H1 (cell line): ENCODE data around the gene ZBTB20. TPM values are rescaled to one million over a fixed set of nuclear protein-coding genes. Genes with fewer than 3 reads are reported as not detected.

Experiments used
- CTCF ChIA-PET: fragments of 300-600 bp; sonication (Branson Sonifier 250); formaldehyde crosslinking; loops from one replicate; lab custom pipeline; 2021; ENCODE audit not compliant: partially characterized antibody; lab: Charles Lee
- POLR2A ChIA-PET: fragments of 300-600 bp; sonication (Branson Sonifier 250); formaldehyde crosslinking; loops from one replicate; lab custom pipeline; 2021; ENCODE audit warnings: inconsistent platforms; ENCODE audit not compliant: partially characterized antibody; lab: Charles Lee
- DNase-seq, 2 experiments: peaks; one replicate each; pipeline versions ENCODE4 v3.0.0 to v3.0.0-alpha.2; 2010 to 2022; ENCODE audit warnings: low spot score in 2 of 2, low read depth in 1 of 2, mixed read lengths in 1 of 2
- FAIRE-seq: peaks from 2 replicates; lab custom pipeline; 2011; peaks lifted over from hg19 to GRCh38; lab: Jason Lieb, UNC
- H2AFZ ChIP-seq: 2 replicates; pipeline ENCODE4 v1.8.1; 2012; ENCODE audit warnings: low read length, inconsistent platforms
- H2AK5ac ChIP-seq: 2 replicates; pipeline ENCODE4 v1.6.1; 2013; ENCODE audit warnings: low read depth, low read length
- H2BK120ac ChIP-seq: replicated peaks from 2 replicates; pipeline ENCODE3; 2013; ENCODE audit warnings: low read depth, low read length, inconsistent platforms
- H2BK12ac ChIP-seq: 2 replicates; pipeline ENCODE4 v1.6.1; 2013; ENCODE audit warnings: low read depth, low read length
- H2BK15ac ChIP-seq: 2 replicates; pipeline ENCODE4 v1.6.1; 2013; ENCODE audit warnings: low read length
- H2BK20ac ChIP-seq: 2 replicates; pipeline ENCODE4 v1.6.1; 2013; ENCODE audit warnings: low read length
- H2BK5ac ChIP-seq: 2 replicates; pipeline ENCODE4 v1.6.1; 2013; ENCODE audit warnings: low read depth, low read length
- H3K14ac ChIP-seq: 2 replicates; pipeline ENCODE4 v1.6.1; 2013; ENCODE audit warnings: inconsistent platforms; ENCODE audit not compliant: insufficient read length
- H3K18ac ChIP-seq: 2 replicates; pipeline ENCODE4 v1.6.1; 2013; ENCODE audit warnings: low read length; ENCODE audit errors: extremely low read depth
- H3K23ac ChIP-seq: 2 replicates; pipeline ENCODE4 v1.6.1; 2013; ENCODE audit warnings: inconsistent platforms; ENCODE audit not compliant: insufficient read length
- H3K23me2 ChIP-seq: 2 replicates; pipeline ENCODE4 v1.6.1; 2013; ENCODE audit warnings: low read depth, low read length
- H3K27ac ChIP-seq: 2 replicates; pipeline ENCODE4 v1.6.1; 2011; ENCODE audit warnings: low read depth, low read length, inconsistent platforms
- H3K27me3 ChIP-seq, 4 experiments: replicated peaks in 1 of 4; 1 replicate in 1 of 4; 2 replicates in 3 of 4; pipeline versions ENCODE4 v1.6.1 to v1.8.1; 2011 to 2013; ENCODE audit warnings: low read length in 3 of 4, mild to moderate bottlenecking in 3 of 4, inconsistent platforms in 2 of 4, mixed read lengths in 2 of 4, moderate library complexity in 1 of 4; ENCODE audit not compliant: control insufficient read depth in 3 of 4, insufficient read depth in 3 of 4; ENCODE audit errors: extremely low read depth in 1 of 4
- H3K36me3 ChIP-seq, 4 experiments: 2 replicates each; pipeline versions ENCODE4 v1.6.1 to v1.8.1; 2011 to 2013; ENCODE audit warnings: mild to moderate bottlenecking in 4 of 4, low read length in 3 of 4, moderate library complexity in 2 of 4, control low read depth in 1 of 4, inconsistent platforms in 1 of 4; ENCODE audit not compliant: insufficient read depth in 4 of 4, control insufficient read depth in 2 of 4
- H3K4ac ChIP-seq: replicated peaks from 2 replicates; pipeline ENCODE3; 2013; ENCODE audit warnings: low read length, low read depth, mixed read lengths, inconsistent platforms; ENCODE audit not compliant: insufficient read length
- H3K4me1 ChIP-seq, 4 experiments: replicated peaks in 1 of 4; 1 replicate in 1 of 4; 2 replicates in 3 of 4; pipeline versions ENCODE4 v1.6.1 to v1.8.1; 2011 to 2013; ENCODE audit warnings: low read length in 3 of 4, inconsistent platforms in 2 of 4, mixed read lengths in 1 of 4; ENCODE audit not compliant: insufficient read depth in 4 of 4, control insufficient read depth in 3 of 4
- H3K4me2 ChIP-seq, 2 experiments: 2 replicates each; pipeline versions ENCODE4 v1.6.1 to v1.8.1; 2011 to 2013; ENCODE audit warnings: low read depth in 2 of 2, low read length in 2 of 2, control low read depth in 1 of 2, inconsistent platforms in 1 of 2, mild to moderate bottlenecking in 1 of 2; ENCODE audit not compliant: insufficient read depth in 1 of 2
- H3K4me3 ChIP-seq, 4 experiments: fragments of 200-600, 300-600 bp in 1 of 4; sonication (generic), shearing (Covaris generic), sonication (Bioruptor Twin) in 1 of 4; 2 replicates each; pipeline versions ENCODE4 v1.5.1 to v1.8.1; 2011 to 2016; ENCODE audit warnings: low read length in 4 of 4, low read depth in 3 of 4, control low read depth in 2 of 4, inconsistent platforms in 2 of 4, mild to moderate bottlenecking in 2 of 4, mixed read lengths in 1 of 4, moderate library complexity in 1 of 4; ENCODE audit not compliant: insufficient read depth in 2 of 4; ENCODE audit errors: extremely low read depth in 1 of 4
- H3K56ac ChIP-seq: replicated peaks from 2 replicates; pipeline ENCODE3; 2013; ENCODE audit warnings: low read depth, mild to moderate bottlenecking, mixed read lengths, low read length, inconsistent platforms; ENCODE audit not compliant: insufficient read length
- H3K79me1 ChIP-seq: 2 replicates; pipeline ENCODE4 v1.6.1; 2013; ENCODE audit warnings: low read depth, low read length, control low read depth
- H3K79me2 ChIP-seq, 2 experiments: 2 replicates each; pipeline versions ENCODE4 v1.6.1 to v1.8.1; 2012 to 2013; ENCODE audit warnings: low read length in 2 of 2, mild to moderate bottlenecking in 2 of 2, inconsistent platforms in 1 of 2; ENCODE audit not compliant: insufficient read depth in 2 of 2, control insufficient read depth in 1 of 2
- H3K9ac ChIP-seq, 4 experiments: replicated peaks in 1 of 4; 1 replicate in 1 of 4; 2 replicates in 3 of 4; pipeline versions ENCODE4 v1.6.1 to v1.8.1; 2011 to 2013; ENCODE audit warnings: low read depth in 3 of 4, low read length in 3 of 4, control low read depth in 2 of 4, mild to moderate bottlenecking in 2 of 4, moderate library complexity in 2 of 4, inconsistent platforms in 1 of 4; ENCODE audit errors: extremely low read depth in 1 of 4
- H3K9me3 ChIP-seq, 2 experiments: 2 replicates each; pipeline versions ENCODE4 v1.6.1 to v1.8.1; 2012 to 2013; ENCODE audit warnings: mild to moderate bottlenecking in 2 of 2, moderate library complexity in 2 of 2, control low read depth in 1 of 2, inconsistent platforms in 1 of 2, low read depth in 1 of 2, low read length in 1 of 2, mixed read lengths in 1 of 2; ENCODE audit not compliant: insufficient read depth in 2 of 2
- H4K20me1 ChIP-seq, 2 experiments: replicated peaks in 1 of 2; 2 replicates each; pipeline versions ENCODE3 to v1.8.1; 2011 to 2013; ENCODE audit warnings: inconsistent platforms in 2 of 2, low read length in 2 of 2, mild to moderate bottlenecking in 1 of 2; ENCODE audit not compliant: insufficient read depth in 2 of 2, control insufficient read depth in 1 of 2
- H4K5ac ChIP-seq: 2 replicates; pipeline ENCODE4 v1.6.1; 2013; ENCODE audit warnings: low read length, low read depth, mixed read lengths, inconsistent platforms; ENCODE audit not compliant: insufficient read length
- H4K8ac ChIP-seq: 2 replicates; pipeline ENCODE4 v1.8.0; 2013; ENCODE audit warnings: mild to moderate bottlenecking, moderate library complexity, low read length, inconsistent platforms; ENCODE audit not compliant: insufficient read depth; ENCODE audit errors: extremely low read depth
- H4K91ac ChIP-seq: replicated peaks from 2 replicates; pipeline ENCODE3; 2013; ENCODE audit warnings: low read length, mixed read lengths, inconsistent platforms; ENCODE audit not compliant: insufficient read length
- CEBPB ChIP-seq: IDR thresholded peaks from 2 replicates; pipeline ENCODE4 v1.6.1; 2012; ENCODE audit warnings: low read depth, low read length
- FOSL1 ChIP-seq: IDR thresholded peaks from 2 replicates; pipeline ENCODE4 v1.6.1; 2011; ENCODE audit warnings: mild to moderate bottlenecking, low read depth, low read length, moderate library complexity; ENCODE audit not compliant: insufficient read depth
- HDAC6 ChIP-seq: IDR thresholded peaks from one replicate; pipeline ENCODE4 v1.7.1; 2012; ENCODE audit warnings: low read depth, mild to moderate bottlenecking, inconsistent platforms, low read length, moderate library complexity
- RXRA ChIP-seq: IDR thresholded peaks from 2 replicates; pipeline ENCODE4 v1.6.1; 2011; ENCODE audit warnings: low read depth, mild to moderate bottlenecking, low read length, moderate library complexity; ENCODE audit not compliant: insufficient read depth
- SP4 ChIP-seq: IDR thresholded peaks from 2 replicates; pipeline ENCODE4 v1.6.1; 2012; ENCODE audit warnings: low read length, inconsistent platforms
- TBP ChIP-seq: IDR thresholded peaks from 2 replicates; pipeline ENCODE4 v1.6.1; 2011; ENCODE audit warnings: low read depth, low read length, improper control_type of control experiment
- WGBS, 2 experiments: shearing (Covaris generic) in 1 of 2; methylation state at CpG; one replicate each; pipeline versions ENCODE4 v1.1.6 to v1.1.7; 2013 to 2015; ENCODE audit warnings: low lambda C conversion rate in 2 of 2, mixed read lengths in 2 of 2, inconsistent platforms in 1 of 2, low coverage in 1 of 2, missing lambda C conversion rate in 1 of 2; ENCODE audit not compliant: insufficient replicate concordance in 2 of 2, insufficient coverage in 1 of 2, insufficient read length in 1 of 2; ENCODE audit errors: extremely low coverage in 1 of 2, missing lambda C conversion rate in 1 of 2; 5-methylcytosine and 5-hydroxymethylcytosine counted together
- polyA plus RNA-seq, 7 experiments: library from polyadenylated mRNA; depleted of rRNA in 3 of 7; stranded (reverse) in 5 of 7; unstranded in 2 of 7; fragments of >200 nt in 5 of 7; fragments of 200-250 nt in 2 of 7; gene quantifications; 1 replicate in 5 of 7; 2 replicates in 1 of 7; 4 replicates in 1 of 7; pipeline versions ENCODE4 v1.2.1 to v1.2.3, GENCODE V29; 2011 to 2013; ENCODE audit warnings: missing spikeins in 2 of 7, mixed read lengths in 2 of 7
- total RNA-seq: library from RNA; stranded (reverse); fragmentation: NEBNext Ultra II Directional; extraction: Animal tissue kit (Norgen Biotek cat#: 25700); gene quantifications from 2 replicates; pipeline ENCODE4 v1.2.1, GENCODE V29; 2021

ZBTB20 gene
- total and polyA plus RNA-seq, 2 of the 8 experiments (the other 6 are each of a cell fraction or from before 2014, with no cell fraction given), result 0.35 to 1.3 TPM

DNA sequence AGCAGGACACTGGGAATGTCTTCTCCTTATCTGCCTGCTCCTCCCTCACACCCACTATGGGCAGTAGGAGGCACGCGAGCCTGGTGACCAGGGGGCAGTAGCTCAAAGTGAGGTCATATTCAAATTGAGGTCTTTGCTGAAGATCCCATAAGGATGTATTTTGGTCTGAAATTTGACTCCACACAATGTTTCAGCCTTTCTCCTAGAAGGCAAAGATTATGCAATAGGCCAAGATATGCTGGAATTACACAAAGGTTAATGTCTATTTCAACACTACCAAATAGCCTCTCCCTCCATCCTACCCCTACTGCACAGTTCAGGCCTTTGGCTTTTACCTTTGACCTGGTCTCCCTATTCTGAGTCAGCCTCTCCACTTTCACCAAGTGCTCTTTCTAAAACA lies 650.2 kb downstream of the ZBTB20 start:
- Histone ChIP-seq H2BK12ac (no peak overlapping the region), H4K5ac (no peak overlapping the region), H3K27ac (no peak overlapping the region), H3K79me1 (no peaks in the 10 kb centered on the region), H2AFZ (no peak overlapping the region), H3K4me2 (no peak overlapping the region), H2BK15ac (no peak overlapping the region), H4K20me1 (no peaks in the 10 kb centered on the region), H2BK20ac (no peak overlapping the region), H4K91ac (no peak overlapping the region), H2BK5ac (no peak overlapping the region), H2BK120ac (no peak overlapping the region), H3K18ac (no peak overlapping the region), H3K4me3 (no peak overlapping the region), H3K9ac (no peak overlapping the region), H3K36me3 (no peaks in the 10 kb centered on the region), H3K9me3 (no peaks in the 10 kb centered on the region), H3K23me2 (no peaks in the 10 kb centered on the region), H3K14ac (no peak overlapping the region), H3K23ac (no peak overlapping the region), H3K27me3 (no peaks in the 10 kb centered on the region), H2AK5ac (no peak overlapping the region), H4K8ac (no peak overlapping the region), H3K56ac (no peak overlapping the region)
- ChIA-PET CTCF (interaction anchor here (1.0 kb wide), 1 partner anchor 28 kb away, joined by 3 read pairs; no protein-coding TSS in a partner anchor), POLR2A (no interaction called here)
- FAIRE-seq (no peak), DNase-seq (no peak)
- 100% methylated on average over 2 of the region's 2 CpGs; no CpG with 5 or more reads in 1 of the 2 experiments for WGBS, 2 experiments
- TF ChIP-seq RXRA, result no peak
- no peak for TF ChIP-seq CEBPB
- TF ChIP-seq SP4, result no peak
- TF ChIP-seq TBP, result no peak
- TF ChIP-seq HDAC6, result no peak
- no peak for TF ChIP-seq FOSL1
- TF ChIP-seq, all 59 proteins: peak for 0
- Histone ChIP-seq H3K4me1 (no peaks in the 10 kb centered on the region), H3K4ac (no peak overlapping the region), H3K79me2 (no peaks in the 10 kb centered on the region)
